Activated CD4-positive, CD25-positive, alpha-beta regulatory T cell (primary cell): ENCODE data around the gene SENP1.

Source experiments
- DNase-seq, 4 experiments: peaks; one replicate each; lab custom pipeline; 2025; lab: John Stamatoyannopoulos, UW

The SENP1 gene

DNA sequence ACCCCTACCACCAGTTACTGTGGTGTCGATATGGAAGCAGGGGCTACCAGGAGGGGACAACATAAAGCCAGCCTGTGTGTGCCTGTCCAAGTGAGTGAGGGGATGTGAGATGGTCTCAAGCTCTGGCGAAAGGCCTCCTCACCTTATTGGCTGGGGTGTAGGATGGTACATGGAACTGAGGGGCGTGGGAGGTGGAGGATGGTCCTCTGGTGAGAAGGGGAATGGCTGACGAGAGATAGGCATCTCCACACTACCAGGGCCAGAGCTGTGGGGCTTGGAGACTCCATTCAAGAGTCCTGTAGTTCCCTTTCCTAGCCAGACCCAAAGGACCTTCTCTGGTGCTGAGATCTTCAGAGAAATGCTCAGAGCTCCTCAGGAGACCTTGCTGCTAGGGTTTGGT is 69.1 kb downstream of the SENP1 start:
- no peak for DNase-seq

DNA sequence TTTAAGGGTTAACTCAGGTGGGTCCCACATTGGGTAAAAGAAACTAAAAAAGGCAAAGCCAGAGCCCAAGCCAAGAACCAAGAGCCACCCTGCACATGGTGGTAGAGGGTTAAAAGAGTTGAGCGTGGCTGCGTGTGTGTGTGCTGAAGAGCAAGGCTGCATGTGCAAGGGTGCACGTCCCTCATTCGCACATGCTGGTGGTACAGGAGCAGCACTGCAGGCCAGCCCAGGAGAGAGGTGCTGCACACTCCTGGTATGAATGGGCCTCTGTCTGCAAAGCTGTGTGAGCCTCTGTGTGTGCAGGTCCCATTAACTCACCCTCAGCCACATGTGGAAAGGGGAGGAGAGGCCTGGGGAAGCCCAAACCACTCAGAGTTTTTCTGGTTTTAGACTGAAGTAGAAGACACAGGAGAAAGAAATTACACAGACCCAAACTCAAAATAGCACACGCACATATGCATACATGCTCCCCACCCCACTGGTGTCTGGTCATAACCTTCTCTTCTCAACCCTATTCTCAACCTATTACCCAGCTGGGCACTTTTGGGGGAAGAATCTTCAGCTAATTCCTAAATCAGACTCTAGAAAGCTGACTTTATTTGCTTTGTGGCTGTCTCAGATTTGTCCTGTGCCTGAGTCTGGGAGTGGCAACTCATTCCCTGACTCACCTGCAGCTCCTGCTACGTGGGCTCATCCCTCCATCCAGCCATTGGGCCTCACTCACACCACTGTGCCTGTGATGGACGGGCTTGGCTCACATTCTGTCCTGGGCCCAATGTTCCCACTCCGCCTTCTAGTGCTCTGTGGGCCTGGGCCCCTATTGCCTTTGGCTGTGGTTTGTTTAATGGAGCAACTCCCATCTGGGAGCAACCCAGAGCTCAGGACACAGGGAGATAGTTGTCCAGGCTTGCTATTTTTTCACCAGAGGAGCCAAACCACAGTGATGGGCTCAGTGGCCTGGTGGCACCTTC is 70.8 kb downstream of the SENP1 start:
- DNase-seq = no peak

DNA sequence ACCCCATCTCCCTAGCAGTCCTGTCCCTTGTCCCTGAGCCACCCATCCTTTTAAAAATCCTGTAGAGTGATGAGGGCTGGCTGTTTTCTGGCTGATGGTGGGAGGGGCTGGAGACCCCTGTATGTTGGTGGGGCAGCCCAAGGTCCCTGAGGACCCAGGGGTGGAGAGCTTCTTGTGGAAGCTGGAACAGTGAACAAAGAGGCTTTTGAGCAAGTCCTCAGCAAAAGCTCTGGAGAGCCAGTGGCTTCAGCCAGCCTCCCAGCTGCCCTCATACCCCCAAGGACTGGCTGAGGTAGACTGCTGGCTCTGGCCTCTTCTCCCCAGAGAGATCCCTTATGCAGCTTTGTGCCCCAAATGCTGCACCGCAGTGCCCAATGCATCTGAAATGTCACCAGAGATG is 72.4 kb downstream of the SENP1 start:
- DNase-seq = no peak

DNA sequence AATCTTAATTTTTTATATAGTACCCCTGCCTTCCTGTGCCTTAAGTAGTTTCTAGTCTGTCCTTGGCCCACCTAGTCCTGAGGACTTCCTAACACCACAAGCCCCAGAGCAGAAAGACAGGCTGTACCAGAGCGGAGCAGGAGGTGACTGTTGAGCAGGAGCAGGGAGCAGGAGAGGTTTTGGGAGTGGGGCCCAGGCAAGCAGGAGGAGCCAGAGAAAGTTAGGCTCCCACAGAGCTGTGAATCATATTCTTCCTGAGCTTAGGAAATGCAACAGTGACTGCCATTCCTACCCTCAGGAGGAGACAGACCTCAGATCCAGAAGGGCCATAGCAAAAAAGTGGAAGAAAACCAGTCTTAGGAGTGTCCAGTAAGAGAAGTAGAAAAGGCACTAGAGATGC is 73.3 kb downstream of the SENP1 start:
- DNase-seq = no peak

DNA sequence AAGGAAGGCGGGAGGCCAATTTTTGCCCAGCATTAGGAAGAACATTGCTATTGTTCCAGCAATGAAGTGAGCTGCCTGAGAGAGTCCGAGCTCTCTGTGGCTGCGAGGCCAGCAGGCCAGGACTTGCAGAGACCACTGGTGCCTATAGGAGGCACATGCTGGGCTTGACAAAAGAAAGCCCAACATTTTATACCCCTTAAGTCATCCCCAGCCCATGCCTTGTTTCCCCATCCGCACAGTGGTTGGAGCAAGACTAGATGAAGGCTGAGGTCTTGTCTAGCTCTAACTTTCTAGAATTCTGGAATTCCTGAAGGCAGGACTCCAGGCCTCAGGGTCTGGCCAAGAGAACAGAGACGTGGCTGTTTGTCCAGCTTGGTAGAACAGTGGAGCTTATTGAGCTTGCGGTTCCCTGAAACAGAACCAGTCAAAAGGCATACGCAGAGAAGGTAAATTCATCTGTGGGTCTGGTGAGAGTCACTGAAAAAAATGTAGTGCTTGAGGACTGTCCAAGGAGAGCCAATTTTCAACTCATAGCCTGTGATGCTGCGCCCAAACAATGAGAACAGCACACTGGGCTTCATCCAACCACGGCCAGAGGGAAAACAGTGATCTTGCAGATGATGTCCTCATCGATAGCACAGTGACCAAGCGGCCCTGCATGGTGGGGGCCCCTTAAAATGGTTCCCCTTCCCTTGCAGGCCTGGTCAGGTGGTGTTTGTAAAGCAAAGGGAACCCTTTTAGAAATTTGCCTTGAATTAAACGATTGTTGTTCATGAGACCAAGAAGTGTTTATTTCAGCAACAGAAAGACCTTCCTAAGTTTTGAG is 74.5 kb downstream of the SENP1 start:
- DNase-seq = no peak

DNA sequence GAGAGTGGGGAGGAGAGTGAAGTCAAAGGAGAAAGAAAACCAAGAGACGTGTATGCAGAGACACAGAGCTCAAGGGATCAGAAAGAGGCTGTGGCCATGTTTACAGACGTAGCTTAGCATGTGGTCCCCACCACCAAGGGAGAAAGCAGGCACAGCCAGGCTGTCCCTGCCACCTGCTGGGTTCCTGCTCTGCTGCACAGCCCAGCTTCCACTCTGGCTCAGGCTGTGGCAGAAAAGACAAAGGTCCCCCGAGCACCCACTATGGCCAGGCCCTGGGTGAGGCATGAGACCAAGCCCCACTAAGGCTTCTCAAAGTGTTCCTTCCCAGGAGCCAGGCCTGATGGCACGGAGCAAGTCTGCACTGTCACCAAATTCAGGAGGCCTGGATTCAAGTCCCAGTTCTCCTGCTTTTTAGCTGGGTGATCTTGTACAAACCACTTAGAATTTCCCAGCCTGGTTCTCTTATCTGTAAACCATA is 75.7 kb downstream of the SENP1 start:
- no peak for DNase-seq

DNA sequence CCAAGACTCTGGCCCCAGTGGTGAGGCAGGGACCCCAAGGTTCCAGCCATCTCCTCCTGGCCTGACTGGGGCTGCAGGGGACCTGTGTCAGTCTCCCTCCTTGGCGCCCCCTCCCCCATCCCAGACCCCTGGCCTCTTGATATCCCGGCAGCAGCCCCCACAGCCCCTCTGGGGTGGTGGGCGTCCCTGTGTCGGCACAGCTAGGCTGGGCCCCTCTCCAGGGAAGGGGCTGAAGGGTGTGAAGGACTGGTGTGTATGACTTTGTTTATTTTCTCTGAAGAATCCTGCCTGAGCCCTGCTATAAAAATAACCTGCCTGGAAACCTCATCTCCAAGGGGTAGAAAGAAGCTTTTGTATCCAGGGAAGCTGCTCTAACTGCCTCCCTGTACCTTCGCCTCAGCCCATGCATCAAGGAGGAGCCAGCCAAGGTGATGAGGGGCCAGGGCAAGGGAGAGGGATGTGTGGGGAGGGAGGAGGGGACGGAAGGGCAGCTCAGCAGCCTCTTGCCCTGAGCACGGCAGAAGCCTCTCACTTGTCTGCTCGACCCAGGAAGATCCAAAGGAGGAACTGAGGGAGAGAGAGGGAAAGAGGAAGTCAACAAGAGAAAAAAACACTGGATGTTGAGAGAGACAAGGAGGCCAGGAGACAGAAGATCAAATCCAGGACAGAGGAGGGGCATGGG is 76.2 kb downstream of the SENP1 start:
- DNase-seq = no peak

DNA sequence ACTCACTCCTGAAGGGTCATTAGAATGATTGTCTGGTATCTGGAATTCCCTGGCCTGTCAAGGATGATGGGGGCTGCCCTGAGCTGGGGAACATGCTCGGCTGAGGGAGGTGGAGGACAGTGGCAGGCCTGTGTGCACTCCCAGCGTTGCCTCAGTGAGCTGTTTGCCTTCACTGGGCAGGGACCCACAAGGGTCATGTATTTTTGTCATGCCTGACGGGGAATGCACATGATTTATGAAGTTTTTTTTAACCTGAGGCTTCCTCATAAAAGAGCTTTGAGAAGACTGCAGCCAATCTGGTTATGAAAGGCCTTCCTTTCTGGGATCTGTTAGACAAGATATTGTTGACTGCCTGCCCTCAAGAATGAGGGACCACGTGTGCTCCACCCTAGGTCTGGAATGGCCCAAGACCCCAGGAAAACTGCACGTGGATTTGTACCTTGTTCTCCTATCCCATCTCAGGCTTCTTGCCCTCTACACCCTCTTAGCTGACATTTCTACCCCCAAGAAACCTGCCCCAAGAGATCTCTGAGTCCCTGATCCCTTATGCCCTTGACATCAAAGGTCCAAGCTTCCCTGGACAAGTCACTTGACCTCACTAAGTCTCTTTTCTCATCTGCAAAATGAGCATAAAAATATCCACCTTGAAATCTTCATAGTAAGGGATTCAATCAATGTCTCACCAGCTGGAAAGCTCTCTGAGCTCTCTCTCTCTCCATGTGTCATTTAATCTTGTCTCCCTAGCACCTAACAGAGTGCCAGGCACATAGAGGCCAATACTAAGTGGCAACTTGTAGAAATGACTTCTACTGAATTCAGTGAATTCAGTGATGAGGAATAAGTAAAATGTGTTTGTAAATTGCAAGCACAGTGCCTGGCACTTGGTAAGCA is 77.1 kb downstream of the SENP1 start:
- no peak for DNase-seq

DNA sequence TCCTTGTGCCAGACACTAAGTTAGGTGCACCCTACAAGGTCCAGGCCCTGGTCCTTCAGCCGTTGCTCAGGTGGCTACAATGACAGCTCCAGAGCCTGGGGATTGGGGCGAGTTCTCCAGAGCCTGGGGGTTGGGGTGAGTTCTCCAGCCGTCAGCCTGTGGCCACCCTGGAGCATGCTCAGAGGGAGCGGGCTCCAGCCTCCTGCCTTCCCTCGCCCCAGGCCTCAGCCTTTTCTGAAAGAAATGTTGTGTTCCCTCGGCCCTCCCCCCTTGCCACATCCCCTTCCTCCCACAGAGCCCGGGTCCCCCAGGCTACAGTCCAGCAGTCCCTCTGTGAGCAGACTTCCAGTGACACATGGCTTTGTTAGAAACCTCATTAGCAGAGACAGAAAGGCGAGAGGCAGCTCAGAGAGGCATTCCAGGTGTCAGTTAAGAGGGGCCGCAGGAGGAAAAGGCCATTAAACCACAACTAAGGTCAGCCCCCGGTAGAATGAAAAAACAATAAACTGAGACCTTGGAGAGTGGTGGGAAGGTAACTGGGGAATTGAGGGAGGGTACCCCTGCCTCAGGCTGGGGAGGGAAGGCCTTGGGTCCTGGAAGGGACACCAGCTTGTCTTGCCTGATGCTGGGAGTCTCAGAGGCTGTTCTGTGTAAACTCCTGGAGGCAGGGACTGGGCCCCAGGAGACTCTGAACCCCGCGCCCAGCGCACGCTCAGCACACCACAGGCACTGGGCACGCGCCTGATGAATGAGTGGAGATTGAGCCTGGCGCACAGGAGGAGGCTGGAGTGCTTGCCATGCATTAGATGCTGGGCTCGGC is 78.5 kb downstream of the SENP1 start:
- DNase-seq = no peak

DNA sequence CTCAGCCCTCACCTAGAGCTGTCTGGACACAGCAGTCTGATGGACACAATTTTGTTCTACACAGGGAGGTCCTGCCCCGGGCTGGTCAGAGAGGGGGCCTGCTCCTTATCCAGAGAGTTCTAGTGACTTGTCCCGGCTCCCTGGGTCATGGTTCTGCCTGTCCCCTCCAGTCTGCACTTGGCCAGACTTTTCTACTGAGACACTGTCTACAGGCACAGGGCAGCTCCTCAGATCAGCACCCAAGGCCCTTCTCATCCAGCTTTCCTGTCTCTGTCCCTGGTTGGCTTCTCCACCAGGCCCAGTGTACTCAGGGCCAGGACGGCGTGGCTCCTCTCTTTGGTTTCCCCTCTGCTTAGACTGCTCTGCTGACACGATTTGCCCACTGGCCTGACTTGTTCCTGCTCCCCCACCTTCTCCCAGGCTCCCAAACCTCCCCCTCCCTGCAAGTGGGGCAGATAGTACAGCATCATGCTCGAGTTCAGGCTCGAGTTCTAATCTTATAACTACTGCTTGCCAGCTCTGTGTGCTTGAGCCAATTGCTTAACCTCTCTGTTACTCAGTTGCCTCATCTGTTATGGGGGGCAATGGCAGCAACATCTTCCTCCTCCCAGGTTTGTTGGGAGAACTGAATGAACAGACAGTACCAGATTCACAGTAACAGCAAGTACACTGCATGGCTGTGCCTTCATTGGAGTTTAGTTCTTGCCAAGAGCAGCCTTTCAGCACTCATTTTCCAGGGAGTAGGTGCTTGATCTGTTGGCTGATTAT is 79.6 kb downstream of the SENP1 start:
- no peak for DNase-seq

DNA sequence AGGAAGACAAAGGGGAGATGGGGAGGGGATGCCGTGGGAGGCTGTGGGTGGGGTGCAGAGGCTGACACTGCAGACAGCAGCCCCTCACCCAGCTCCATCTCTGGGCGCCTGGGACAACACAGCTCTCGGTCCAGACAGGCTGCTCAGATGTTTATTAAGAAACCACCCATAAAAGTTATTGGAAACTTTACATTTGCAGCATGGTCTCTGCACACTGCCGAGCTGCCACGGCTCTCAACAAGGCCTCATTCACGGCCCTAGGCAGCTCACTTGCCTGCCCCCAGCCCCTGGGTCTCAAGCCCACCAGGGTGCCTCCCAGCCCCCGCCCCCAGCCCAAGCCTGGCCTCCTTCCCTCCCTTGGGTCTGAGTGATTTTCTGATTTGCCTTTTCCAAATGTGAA is 80.6 kb downstream of the SENP1 start:
- no peak for DNase-seq

DNA sequence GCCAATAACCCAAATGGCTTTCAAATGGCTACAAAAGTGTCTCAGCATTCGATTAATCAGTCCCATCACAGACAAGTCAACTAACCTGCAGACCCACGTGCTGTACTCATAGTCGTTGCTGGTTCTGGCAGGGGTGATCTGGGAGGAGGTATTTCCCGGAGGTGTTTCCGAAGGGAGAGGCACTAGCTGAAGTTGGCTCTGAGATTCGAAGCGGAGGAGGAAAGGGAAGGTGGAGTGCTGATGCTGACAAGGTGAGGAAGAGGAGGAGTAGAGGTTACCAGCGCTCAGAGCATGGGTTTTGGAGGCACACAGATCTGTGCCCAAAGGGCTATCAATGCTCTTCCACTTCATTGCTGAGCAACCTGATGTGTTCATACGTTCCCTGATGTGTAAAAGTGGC is 81.1 kb downstream of the SENP1 start:
- DNase-seq = no peak

DNA sequence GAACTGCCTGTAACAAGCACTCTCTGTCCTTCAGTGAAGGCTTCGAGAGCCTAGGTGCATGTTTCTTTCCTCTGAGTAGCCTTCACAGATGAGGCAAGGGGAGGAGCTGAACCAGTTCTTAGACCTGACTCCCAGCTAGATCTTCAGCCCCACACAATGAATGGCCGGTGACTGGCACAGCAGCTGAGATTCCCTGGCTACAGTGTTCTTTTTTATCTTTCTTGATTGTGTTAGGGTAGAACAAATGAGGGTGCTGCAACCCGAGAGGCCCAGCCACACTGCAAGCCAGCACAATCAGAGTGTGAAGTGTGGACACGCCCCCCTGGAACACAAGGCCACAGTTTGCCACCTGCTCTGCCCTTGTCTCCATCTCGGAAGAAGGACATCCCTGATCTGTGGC is 82.5 kb downstream of the SENP1 start:
- no peak for DNase-seq

DNA sequence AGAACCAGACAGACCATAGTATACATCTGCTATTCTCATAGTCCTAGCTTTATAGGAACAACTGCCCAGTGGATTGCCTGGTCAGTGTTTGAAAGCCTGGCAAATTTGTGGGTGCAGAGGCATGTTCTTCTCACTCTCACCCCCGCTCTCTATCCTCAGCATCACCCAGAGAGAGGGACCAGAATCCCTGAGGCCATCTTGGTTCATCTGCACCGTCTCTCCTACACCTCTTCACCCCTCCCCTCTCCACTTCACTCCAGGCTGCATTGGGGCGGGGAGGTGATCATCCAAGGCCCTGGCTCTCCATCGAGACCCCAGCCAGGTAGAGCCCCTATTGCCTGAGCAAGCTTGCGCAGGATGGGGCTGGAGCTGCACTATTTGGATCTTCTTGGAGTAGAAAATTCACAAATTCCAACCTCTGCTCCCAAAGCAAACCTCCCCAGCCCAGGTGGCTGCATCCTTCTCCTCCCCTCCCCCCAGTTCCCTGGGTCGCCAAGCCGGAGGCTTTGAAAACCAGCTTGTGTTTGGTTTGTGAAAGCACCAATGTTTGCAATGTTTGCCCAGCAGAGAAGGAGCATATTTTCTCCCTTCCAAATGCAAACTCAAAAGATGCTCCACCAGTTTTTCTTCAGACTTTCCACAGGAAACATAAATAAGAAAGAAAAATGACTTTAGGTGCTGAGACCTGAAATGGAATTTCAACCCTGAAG is 83.0 kb downstream of the SENP1 start:
- DNase-seq = no peak

DNA sequence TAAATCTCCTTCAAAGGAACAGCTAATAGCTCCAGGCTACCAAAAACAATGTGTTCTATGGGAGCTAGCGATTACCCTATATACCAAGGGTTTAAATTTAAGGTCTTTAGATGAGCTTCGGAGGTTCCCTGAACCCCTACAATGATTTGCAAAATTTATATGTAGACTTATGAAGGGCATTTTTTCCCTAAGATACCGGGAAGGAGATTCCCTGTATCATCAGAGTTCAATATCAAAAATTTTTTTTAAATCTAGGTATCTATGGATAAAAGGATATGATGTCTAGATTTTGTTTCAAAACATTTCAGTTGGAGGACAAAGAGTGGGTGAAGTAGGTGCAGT is 83.7 kb downstream of the SENP1 start:
- DNase-seq = no peak

DNA sequence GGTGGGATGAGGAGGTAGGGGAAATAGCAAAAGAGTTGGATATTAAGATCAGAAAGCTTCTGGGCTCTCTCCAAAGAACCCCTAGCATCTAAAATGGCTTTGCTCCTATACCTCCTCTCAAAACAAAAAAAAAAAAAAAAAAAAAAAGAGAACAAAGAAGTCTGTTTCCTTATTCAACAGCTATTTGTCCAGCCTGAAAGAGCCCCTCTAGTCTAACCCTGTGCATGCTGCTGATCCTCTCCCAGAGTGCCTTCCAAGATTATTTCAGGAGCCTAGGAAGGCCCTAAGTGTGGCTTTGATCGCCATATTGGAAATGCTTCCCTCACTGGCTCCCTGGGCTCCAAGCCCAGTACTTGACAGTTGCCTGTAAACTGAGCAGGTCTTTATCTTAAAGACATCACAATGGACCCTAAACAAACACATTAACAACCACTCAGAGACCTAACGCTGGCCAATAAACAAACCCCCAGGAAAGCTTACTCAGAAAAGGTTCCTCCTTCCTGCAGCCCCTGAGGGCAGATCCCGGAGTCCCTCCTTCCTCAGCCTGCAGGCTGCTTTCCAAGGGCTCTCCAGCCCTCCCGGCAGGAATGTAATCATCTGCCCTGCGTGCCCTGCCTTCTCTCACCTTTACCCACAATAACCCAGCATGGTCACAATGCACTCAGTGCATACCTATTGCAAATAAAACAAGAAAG is 84.2 kb downstream of the SENP1 start:
- no peak for DNase-seq

DNA sequence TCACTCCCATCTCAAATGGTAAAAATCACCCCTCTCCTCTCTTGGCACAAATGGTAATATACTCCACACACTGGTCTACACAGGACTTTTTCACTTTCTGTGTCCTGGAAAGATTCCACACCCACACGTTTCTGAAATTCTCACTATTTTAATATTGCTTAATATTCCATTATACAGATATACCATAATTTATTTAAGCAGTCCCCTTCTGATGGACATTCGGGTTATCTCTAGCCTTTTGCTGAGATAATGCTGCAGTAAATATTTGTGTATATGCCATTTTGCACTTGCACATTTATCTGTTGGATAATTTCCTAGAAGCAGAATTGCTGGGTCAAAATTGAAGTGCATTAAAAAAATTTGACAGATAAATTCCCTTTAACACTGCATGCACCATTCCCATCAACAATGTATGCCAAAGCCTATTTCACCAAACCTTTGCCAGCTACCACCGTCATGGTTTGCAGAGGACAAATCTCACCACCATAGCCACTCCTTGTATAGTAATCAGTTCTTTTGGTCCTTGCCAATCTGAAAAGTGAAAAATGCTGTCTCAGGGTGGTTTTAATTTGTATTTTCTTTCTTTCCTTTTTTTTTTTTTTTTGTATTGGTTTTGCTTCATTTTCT is 86.1 kb downstream of the SENP1 start:
- DNase-seq = no peak

DNA sequence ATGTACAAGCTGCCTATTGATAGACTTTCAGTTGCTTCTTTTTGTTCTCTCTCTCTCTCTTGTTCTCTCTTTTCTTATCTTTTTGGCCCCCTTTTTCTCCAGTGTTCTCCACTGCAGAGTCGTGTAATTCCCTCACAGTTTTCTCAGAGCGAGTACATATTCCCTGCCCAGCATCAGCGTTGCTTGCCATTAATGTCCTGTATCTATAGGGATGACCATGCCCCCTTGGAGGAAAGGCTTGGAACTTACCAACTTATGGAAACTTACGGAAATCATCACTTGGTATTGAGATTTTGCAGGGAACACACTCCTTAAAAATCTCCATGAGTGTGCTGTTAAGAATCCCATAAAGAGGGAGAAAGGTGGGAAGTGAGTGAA is 87.3 kb downstream of the SENP1 start:
- no peak for DNase-seq
